Skin of body (tissue), 2 donors: ENCODE results near the gene PEPD. TPM values are rescaled to one million over a fixed set of nuclear protein-coding genes. Genes with fewer than 3 reads are reported as not detected.
"Not testable (repeated sequence)": the region's sequence is repeated elsewhere in the genome, so short reads cannot be mapped to it uniquely, and the experiment has no call there.

Experiments used
- DNase-seq: peaks from one replicate; lab custom pipeline; 2025; lab: John Stamatoyannopoulos, UW
- total RNA-seq: library from RNA; depleted of rRNA; stranded (reverse); fragments of >200 nt; gene quantifications from one replicate; pipeline ENCODE4 v1.2.3, GENCODE V29; 2014

The PEPD gene
- total RNA-seq, result 26.6 TPM

DNA sequence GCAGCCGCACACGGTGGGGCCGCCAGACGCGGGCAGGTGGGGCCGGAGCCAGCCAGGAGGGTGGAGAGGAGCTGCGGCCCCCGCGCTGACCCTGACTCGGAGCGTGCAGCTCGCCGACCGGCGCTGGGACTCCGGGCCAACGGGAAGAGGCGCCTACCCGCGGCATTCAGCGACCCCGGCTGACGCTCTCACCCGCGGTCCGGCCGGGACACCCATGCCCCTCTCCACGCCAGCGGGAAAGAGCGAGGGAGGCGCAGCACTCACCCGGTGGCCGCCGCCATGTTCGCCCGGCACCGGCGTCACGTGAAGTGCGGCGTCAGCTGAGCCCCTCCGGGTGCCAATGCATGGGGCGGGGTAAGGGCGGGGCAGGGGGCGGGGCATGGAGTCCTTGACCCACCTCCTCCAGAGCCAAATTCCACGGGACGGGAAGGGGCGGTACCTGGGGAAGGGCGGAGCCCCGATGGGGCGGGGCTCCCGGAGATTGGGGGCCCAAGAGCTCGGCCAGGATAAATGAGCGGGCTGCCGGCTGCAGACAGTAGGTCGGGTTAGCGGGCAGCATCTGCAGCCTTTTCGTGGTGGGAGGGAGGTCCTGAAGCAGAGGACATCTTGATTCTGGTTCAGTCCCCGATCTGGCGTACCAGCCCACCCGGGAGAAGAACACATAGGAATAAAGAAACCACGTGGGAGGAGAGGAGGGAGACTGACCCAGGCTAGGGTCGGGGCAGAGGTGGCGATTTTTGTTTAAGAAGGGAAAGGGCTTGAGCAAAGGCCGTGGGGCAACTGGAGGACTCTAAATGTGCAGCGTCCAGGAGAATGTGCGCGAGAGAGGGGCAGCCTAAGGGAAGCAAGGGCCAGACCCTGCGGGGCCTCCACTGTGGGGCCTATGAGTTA lies at the start of gene PEPD:
Gene PEPD (minus strand): TSS at position 312 of the 891 bp plus-strand sequence. CDS start 31 bp downstream, at position 281.
- DNase-seq, result peak; percentile 84

DNA sequence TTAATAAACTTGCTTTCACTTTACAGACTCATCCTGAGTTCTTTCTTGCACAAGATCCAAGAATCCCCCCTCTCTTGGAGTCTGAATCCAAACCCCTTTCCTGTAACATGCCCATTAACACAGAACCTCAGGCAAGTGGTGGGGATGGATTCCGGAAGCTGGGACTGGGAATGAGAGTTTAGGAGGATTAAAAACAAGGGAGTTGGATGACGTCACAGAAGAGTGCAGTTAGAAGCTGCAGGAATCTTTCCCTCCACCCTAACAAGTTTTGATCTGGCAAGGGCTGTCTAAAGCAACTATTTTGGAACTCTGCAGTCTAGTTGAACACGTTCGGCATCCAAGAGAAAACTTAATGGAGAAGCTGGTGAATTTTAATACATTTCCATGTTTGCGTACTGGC lies 48.2 kb upstream of the PEPD start:
- DNase-seq, result no peak

DNA sequence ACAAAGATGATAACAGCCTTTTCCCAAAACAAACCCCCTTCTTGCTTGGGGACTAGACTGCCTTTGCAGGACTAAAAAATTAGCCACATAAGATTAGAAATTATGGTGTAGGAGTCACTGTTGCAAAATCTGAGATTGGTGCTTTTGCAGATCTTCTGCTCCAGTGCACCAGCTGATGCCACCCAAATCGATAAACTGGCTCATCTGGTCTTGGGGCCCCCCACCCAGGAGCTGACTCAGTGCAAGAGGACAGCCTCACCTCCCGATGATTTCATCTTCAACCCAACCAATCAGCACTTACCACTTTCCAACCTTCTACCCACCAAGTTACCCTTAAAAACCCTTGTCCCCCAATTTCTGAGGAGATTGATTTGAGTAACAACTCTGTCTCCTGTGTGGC lies 47.1 kb upstream of the PEPD start:
- DNase-seq, result no peak

GRCh38 chr19:33564836-33565338 lies 43.3 kb upstream of the PEPD start:
- DNase-seq, result no peak

- DNase-seq, result no peak
Measured at GRCh38 chr19:33562636-33563035, 41.0 kb upstream of the PEPD start.

GRCh38 chr19:33561666-33562065 lies 40.1 kb upstream of the PEPD start:
- not testable (repeated sequence) for DNase-seq

GRCh38 chr19:33561261-33561660 lies 39.7 kb upstream of the PEPD start:
- DNase-seq, result no peak

- no peak for DNase-seq
Measured at GRCh38 chr19:33559996-33560395, 38.4 kb upstream of the PEPD start.

DNA sequence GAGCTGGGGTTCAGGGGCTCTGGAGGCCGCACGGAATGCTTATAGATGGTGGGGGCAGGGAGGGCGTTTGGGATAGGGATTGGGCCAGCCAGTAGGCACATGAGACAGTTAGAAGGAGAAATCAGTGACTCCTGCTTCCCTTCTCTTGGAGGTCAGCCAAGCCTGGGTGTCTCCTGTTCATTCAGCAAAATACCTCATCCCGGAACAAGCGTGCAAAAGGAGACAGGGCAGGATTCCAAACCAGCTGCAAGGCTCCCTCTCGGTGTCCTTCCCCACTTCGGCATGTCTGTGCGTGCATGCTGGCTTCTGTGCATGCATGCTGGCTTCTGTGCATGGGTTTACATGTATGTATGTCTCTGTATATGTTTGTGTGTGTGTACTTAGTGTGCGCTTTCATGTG lies 37.3 kb upstream of the PEPD start:
- peak; percentile 50 for DNase-seq

DNA sequence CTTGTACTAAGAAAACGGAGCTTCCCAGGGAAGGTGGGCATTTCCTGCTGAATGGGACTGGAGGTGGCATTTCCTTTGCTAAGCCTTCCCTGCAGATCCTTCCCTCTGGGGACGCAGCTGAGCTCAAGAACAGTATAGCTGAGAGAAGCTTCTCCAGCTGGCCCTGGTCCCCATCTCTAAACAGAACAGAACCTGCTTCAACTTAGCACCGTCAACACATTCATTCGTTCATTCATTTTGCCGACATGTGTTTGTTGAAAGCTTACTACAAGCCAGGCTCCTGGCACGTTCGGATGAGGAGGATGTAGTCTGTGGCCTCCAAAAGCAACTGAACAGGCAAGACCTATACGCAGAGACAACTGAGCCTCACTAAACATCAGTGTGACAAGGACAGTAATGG lies 36.6 kb upstream of the PEPD start:
- DNase-seq, result no peak

DNA sequence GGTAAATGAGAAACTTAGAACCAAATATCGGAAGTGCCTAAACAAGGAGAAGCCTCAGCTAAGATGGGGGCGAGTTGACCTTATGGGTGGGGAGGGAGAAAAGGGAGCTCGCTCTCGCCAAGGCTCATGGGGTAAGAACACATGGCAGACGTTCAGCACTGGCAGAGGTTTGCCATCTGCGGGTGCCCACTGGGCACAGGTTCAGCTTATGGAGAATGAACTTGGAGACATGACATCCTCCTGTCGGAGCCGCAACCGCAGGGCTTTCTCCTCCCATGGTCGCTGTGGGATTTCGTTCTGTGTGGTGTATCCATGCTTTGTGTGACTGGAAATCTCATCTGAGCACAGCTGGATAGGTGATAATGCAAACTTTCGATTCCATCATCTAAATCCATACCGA lies 36.1 kb upstream of the PEPD start:
- no peak for DNase-seq

GRCh38 chr19:33557196-33557595 lies 35.6 kb upstream of the PEPD start:
- DNase-seq, result no peak

DNA sequence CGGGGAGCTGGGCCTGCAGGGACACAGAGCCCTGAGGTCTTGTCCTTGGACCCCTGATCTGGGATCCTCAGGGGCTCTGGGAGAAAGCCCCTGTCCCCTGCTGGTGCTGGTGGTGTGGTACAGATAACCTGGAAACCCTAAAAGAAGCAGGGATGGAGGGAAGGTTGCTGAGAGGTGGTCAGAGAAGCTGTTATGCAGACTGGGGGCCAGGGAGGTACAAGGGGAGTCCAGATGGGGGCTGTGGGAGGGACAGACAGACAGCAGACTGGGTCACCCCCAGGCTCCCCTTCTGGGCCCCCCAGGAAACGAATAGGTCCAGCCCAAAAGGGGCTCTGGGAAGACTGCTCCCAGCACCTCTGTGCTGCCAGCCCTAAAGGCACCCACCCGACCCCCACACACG lies 34.7 kb upstream of the PEPD start:
- no peak for DNase-seq

DNA sequence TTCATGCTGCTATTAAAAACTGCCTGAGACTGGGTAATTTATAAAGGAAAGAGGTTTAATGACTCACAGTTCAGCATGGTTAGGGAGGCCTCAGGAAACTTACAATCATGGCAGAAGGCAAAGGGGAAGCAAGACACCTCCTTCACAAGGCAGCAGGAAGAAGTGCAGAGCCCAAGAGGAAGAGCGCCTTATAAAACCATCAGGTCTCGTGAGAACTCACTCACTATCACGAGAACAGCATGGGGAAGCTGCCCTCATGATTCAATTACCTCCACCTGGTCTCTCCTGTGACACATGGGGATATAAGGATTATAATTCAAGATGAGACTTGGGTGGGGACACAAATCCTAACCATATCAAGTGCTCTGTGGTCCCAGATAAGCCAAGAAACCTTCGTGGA lies 34.1 kb upstream of the PEPD start:
- DNase-seq, result not testable (repeated sequence)

- no peak for DNase-seq
Measured at GRCh38 chr19:33554821-33555220, 33.2 kb upstream of the PEPD start.

DNA sequence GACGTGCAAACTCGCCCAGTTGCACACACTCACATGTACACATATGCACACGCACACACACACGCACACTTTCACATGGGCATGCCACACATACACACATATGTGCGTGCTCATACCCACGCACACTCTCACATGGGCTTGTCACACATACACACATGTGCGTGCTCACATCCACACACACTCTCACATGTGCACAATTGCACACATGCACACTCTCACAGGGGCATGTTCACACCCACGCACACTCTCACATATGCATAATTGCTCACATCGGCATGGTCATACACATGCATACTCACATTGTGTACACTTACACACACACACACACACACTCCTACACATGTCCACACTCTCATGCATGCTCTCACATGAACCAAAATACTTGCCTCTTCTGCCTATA lies 32.8 kb upstream of the PEPD start:
- DNase-seq, result no peak

GRCh38 chr19:33553530-33554310 lies 32.1 kb upstream of the PEPD start:
- DNase-seq, result no peak

DNA sequence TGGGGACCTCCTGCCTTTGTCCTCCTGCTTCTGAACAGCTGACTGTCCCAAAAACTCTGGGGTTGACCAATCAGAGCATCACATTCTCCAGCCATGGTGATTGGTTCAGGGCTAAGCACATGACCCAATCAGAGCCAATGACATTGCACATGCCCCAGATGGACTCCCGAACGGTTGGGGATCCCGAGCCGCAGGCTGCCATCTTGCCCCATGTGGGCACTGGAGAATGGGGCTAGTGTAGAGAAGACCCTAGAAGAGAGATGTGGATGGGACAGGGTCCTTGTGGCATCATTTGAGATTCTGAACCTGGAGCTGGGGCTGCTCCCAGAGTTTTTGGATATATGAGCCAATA lies 31.3 kb upstream of the PEPD start:
- DNase-seq, result no peak

DNA sequence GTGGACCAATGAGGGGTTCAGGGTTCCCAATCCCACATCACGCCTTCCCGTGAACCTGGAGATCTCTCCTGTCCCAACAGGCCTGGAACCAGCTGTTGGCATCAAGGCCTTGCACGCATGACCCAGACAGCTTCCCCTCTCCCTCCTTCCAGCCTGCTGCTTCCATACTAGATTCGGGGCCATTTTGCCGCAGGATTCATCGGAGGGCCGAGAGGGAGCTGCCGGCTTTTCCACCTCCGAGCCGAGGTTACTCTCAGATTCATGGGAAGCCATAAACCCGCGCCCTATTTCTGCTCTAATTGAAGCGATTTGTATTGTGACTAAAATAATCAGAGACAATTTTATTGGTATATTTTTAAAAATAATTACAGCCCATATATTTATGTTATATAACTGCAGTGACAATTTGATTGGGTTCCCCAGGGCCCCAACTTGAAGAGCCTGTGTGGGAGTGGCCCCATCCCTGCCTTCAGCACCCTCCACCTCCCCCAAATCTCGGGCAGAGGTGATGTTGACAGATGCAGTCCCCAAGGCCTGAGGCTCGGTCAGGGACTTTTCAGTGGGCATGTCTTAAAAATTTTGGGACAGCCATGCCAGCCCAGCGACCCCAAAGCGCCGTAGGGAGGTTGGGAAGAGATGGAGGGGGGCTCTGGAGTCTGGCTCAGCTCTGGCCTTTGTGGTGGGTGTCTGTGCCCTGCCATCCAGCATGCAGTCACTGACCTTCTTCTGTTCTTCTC lies 30.8 kb upstream of the PEPD start:
- DNase-seq, result no peak

GRCh38 chr19:33551676-33552075 lies 30.1 kb upstream of the PEPD start:
- no peak for DNase-seq

- DNase-seq, result no peak
Measured at GRCh38 chr19:33550768-33551167, 29.2 kb upstream of the PEPD start.

- no peak for DNase-seq
Measured at GRCh38 chr19:33547676-33548075, 26.1 kb upstream of the PEPD start.
